ENCODE results near the gene GRK2. TPM values are rescaled to one million over a fixed set of nuclear protein-coding genes. Genes with fewer than 3 reads are reported as not detected.

The GRK2 gene
- total and polyA plus RNA-seq, 2 of the 13 experiments (the other 11 are each of a cell fraction or from before 2014, with no cell fraction given) = 31.3 to 42.4 TPM

- POLR2A ChIA-PET = no interaction called here
These were observed 33.4 kb downstream of the GRK2 start for GRCh38 chr11:67299471-67300191.

More at GRCh38 chr11:67299471-67300191, 33.4 kb downstream of the GRK2 start:
- Histone ChIP-seq H3K9me3 (ENCODE audit: low read length) (peaks cover 11% of the 10 kb centered on the region; the same call in 1 of the 2 replicates), H3K9ac (ENCODE audit: insufficient read depth, low read depth, low read length) (no peak overlapping the region), H2AFZ (ENCODE audit: low read length) (no peak overlapping the region), H3K4me3 (replicated peaks in 1 of 3; ENCODE audit: insufficient read depth in 1 of 3, low read depth in 2 of 3, low read length in 3 of 3) (no peak overlapping the region), H3K36me3 (replicated peaks in 1 of 2; ENCODE audit: control insufficient read depth in 1 of 2, insufficient read depth in 2 of 2, low read length in 2 of 2) (peaks cover 9 to 33% of the 10 kb centered on the region in 2 experiments; a peak in 4 of 5 replicates), H3K4me2 (ENCODE audit: low read depth, low read length) (no peak overlapping the region), H4K20me1 (ENCODE audit: insufficient read depth, low read length) (no peaks in the 10 kb centered on the region), H3K27me3 (ENCODE audit: control insufficient read depth in 1 of 2, insufficient read depth in 2 of 2, low read length in 2 of 2) (no peaks in the 10 kb centered on the region), H3K27ac (ENCODE audit: extremely low read length, insufficient read depth, low read length) (no peak overlapping the region), H3K79me2 (ENCODE audit: insufficient read depth, low read length) (peaks cover 3% of the 10 kb centered on the region), H3K4me1 (ENCODE audit: insufficient read depth, low read length) (peaks cover 13% of the 10 kb centered on the region)
- intact Hi-C loops (cut with micrococcal nuclease; ENCODE audit: unreplicated experiment) = loop anchor here (5.0 kb wide), 1 partner anchor 37 kb away; no protein-coding TSS in a partner anchor
- ATAC-seq (no peak), DNase-seq (ENCODE audit: low spot score) (no peak), FAIRE-seq (no peak)
- BruUV-seq (replicated peaks) = no TSS peak
- in situ Hi-C loops (cut with HindIII; ENCODE audit: extremely low pct_ligation_motif_present, low pct_unique_long_range_greater_than_20kb) = no loop called here
- no peak for TF ChIP-seq TBL1XR1 (IDR thresholded peaks at IDR 0.05; ENCODE audit: borderline replicate concordance, low read length, partially characterized antibody)
- TF ChIP-seq ZBTB46 (CRISPR knock-in tag; IDR thresholded peaks at IDR 0.05; ENCODE audit: borderline replicate concordance) = no peak
- no peak for TF ChIP-seq FOXO1 (CRISPR knock-in tag; IDR thresholded peaks at IDR 0.05)
- no peak for TF ChIP-seq ZNF513 (CRISPR knock-in tag; conservative IDR thresholded peaks at IDR 0.05)
- TF ChIP-seq ZNF768 (CRISPR knock-in tag; IDR thresholded peaks at IDR 0.05) = peak; percentile 44; the same call in 1 of the 2 replicates
- CTCF ChIA-PET (ENCODE audit: low intra/inter-chr PET ratio, low total read pairs) = no interaction called here
- WGBS (ENCODE audit: low lambda C conversion rate) = 92% methylated on average over 6 of the region's 29 CpGs

All from HepG2 (cell line).